Tibial nerve (tissue), 4 donors: Measurements from ENCODE around the gene DDX56. TPM values are rescaled to one million over a fixed set of nuclear protein-coding genes. Genes with fewer than 3 reads are reported as not detected.

Experiments used
- DNase-seq, 2 donors: peaks; one replicate each; pipeline ENCODE4 v3.0.0-alpha.2; 2019; ENCODE audit warnings: low spot score in 2 of 2
- H3K27ac ChIP-seq, 4 donors: fragments of 200-600 bp; sonication (generic) in 3 of 4; one replicate each; pipeline ENCODE4 v1.5.1; 2017 to 2019; ENCODE audit warnings: mild to moderate bottlenecking in 1 of 4
- H3K27me3 ChIP-seq, 2 donors: fragments of 200-600 bp; sonication (generic) in 1 of 2; one replicate each; pipeline versions ENCODE4 v1.5.1 to v1.6.0; 2017 to 2019
- H3K36me3 ChIP-seq, 3 donors: fragments of 200-600 bp; sonication (generic); one replicate each; pipeline ENCODE4 v1.5.1; 2018 to 2019
- H3K4me1 ChIP-seq, 4 donors: fragments of 200-600 bp; sonication (generic) in 3 of 4; one replicate each; pipeline ENCODE4 v1.5.1; 2017 to 2019
- H3K4me3 ChIP-seq, 4 donors: fragments of 200-600 bp; sonication (generic) in 3 of 4; one replicate each; pipeline ENCODE4 v1.5.1; 2017 to 2019; ENCODE audit warnings: mild to moderate bottlenecking in 1 of 4, moderate library complexity in 1 of 4
- H3K9me3 ChIP-seq, 4 donors: fragments of 200-600 bp; sonication (generic) in 3 of 4; one replicate each; pipeline ENCODE4 v1.5.1; 2017 to 2019
- CTCF ChIP-seq, 5 experiments: fragments of 200-600 bp in 3 of 5; fragments of 450-650 bp in 2 of 5; sonication (generic) in 3 of 5; IDR thresholded peaks; one replicate each; pipeline ENCODE4 v1.5.1; 2016 to 2019; ENCODE audit warnings: antibody characterized with exemption in 5 of 5, mild to moderate bottlenecking in 3 of 5, moderate library complexity in 2 of 5
- EP300 ChIP-seq, 2 donors: sonication (generic); formaldehyde crosslinking; IDR thresholded peaks; one replicate each; pipeline ENCODE4 v1.6.1; 2017; ENCODE audit warnings: antibody characterized with exemption in 2 of 2, mild to moderate bottlenecking in 1 of 2
- POLR2A ChIP-seq, 2 donors: fragments of 450-650 bp; IDR thresholded peaks; one replicate each; pipeline ENCODE4 v1.6.1; 2017; ENCODE audit warnings: antibody characterized with exemption in 2 of 2, mild to moderate bottlenecking in 2 of 2, moderate library complexity in 2 of 2
- WGBS, 2 donors: methylation state at CpG; one replicate each; pipeline ENCODE4 v1.1.5; 2018; 5-methylcytosine and 5-hydroxymethylcytosine counted together
- total RNA-seq, 4 donors: library from RNA; depleted of rRNA; stranded (reverse); fragments of >200 nt; gene quantifications; one replicate each; pipeline ENCODE4 v1.1.0, GENCODE V29; 2016

Gene DDX56
- total RNA-seq, 4 donors from 2014 or later, result 42.4 to 59.1 (median 56.5) TPM

- WGBS, 2 donors, result 77 to 80% methylated on average over 3 of the region's 3 CpGs
- DNase-seq, result no peak
- no peak for TF ChIP-seq EP300 (IDR thresholded peaks at IDR 0.05)
- TF ChIP-seq POLR2A (IDR thresholded peaks at IDR 0.05), result no peak
- TF ChIP-seq CTCF (IDR thresholded peaks at IDR 0.05), result no peak
Observed at GRCh38 chr7:44524811-44525388, 48.8 kb downstream of the DDX56 start.

GRCh38 chr7:44522315-44522714 is 51.4 kb downstream of the DDX56 start:
- no peak overlapping the region for H3K27ac ChIP-seq
- WGBS, 2 donors, result 85 to 86% methylated on average over 3 of the region's 3 CpGs
- H3K9me3 ChIP-seq, result peaks cover 0 to 38% (median 11%) of the 10 kb centered on the region in 4 donors
- DNase-seq, result no peak
- no peaks in the 10 kb centered on the region for H3K4me1 ChIP-seq
- no peaks in the 10 kb centered on the region for H3K36me3 ChIP-seq
- no peaks in the 10 kb centered on the region for H3K27me3 ChIP-seq
- no peak overlapping the region for H3K4me3 ChIP-seq
- TF ChIP-seq EP300 (IDR thresholded peaks at IDR 0.05), result no peak
- no peak for TF ChIP-seq POLR2A (IDR thresholded peaks at IDR 0.05)
- no peak for TF ChIP-seq CTCF (IDR thresholded peaks at IDR 0.05)

More at GRCh38 chr7:44524811-44525388, 48.8 kb downstream of the DDX56 start:
- Histone ChIP-seq H3K4me3 (no peak overlapping the region), H3K9me3 (peaks cover 0 to 60% (median 11%) of the 10 kb centered on the region in 4 donors), H3K27me3 (no peaks in the 10 kb centered on the region), H3K36me3 (no peaks in the 10 kb centered on the region), H3K27ac (no peak overlapping the region), H3K4me1 (no peaks in the 10 kb centered on the region)

- no peaks in the 10 kb centered on the region for H3K27me3 ChIP-seq
- no peak for TF ChIP-seq CTCF (IDR thresholded peaks at IDR 0.05)
- TF ChIP-seq POLR2A (IDR thresholded peaks at IDR 0.05), result no peak
- TF ChIP-seq EP300 (IDR thresholded peaks at IDR 0.05), result no peak
- DNase-seq, result no peak
- H3K4me3 ChIP-seq, result no peak overlapping the region
- H3K9me3 ChIP-seq, result peaks cover 0 to 30% (median 9%) of the 10 kb centered on the region in 4 donors
- H3K36me3 ChIP-seq, result no peaks in the 10 kb centered on the region
- no peak overlapping the region for H3K27ac ChIP-seq
- no peaks in the 10 kb centered on the region for H3K4me1 ChIP-seq
- WGBS, 2 donors, result 78 to 89% methylated on average over 12 to 15 of the region's 15 CpGs
Observed at GRCh38 chr7:44521347-44522095, 52.2 kb downstream of the DDX56 start.

GRCh38 chr7:44520574-44520973 is 53.1 kb downstream of the DDX56 start:
- DNase-seq, result no peak
- Histone ChIP-seq H3K4me1 (no peaks in the 10 kb centered on the region), H3K36me3 (no peaks in the 10 kb centered on the region), H3K9me3 (peaks cover 0 to 21% (median 5%) of the 10 kb centered on the region in 4 donors), H3K27ac (no peak overlapping the region), H3K4me3 (no peak overlapping the region), H3K27me3 (no peaks in the 10 kb centered on the region)
- WGBS, 2 donors, result 82 to 87% methylated on average over 5 of the region's 5 CpGs
- TF ChIP-seq EP300 (IDR thresholded peaks at IDR 0.05), result no peak
- no peak for TF ChIP-seq POLR2A (IDR thresholded peaks at IDR 0.05)
- TF ChIP-seq CTCF (IDR thresholded peaks at IDR 0.05), result no peak

- TF ChIP-seq EP300 (IDR thresholded peaks at IDR 0.05) (no peak), POLR2A (IDR thresholded peaks at IDR 0.05) (no peak), CTCF (IDR thresholded peaks at IDR 0.05) (no peak)
- Histone ChIP-seq H3K36me3 (no peaks in the 10 kb centered on the region), H3K27me3 (no peaks in the 10 kb centered on the region), H3K9me3 (peaks cover 0 to 10% (median 2%) of the 10 kb centered on the region in 4 donors), H3K4me3 (no peak overlapping the region), H3K27ac (no peak overlapping the region), H3K4me1 (no peaks in the 10 kb centered on the region)
- no peak for DNase-seq
- WGBS, 2 donors, result 56 to 64% methylated on average over 7 of the region's 7 CpGs
Observed at GRCh38 chr7:44519546-44519945, 54.2 kb downstream of the DDX56 start.
